HepG2 (cell line): ENCODE results near the gene NDUFB4. TPM values are rescaled to one million over a fixed set of nuclear protein-coding genes. Genes with fewer than 3 reads are reported as not detected.

Experiments
- ARID5B ChIP-seq: IDR thresholded peaks from 2 replicates; pipeline ENCODE4 v1.4.0; 2020; ENCODE audit warnings: mild to moderate bottlenecking, missing genetic modification reagents
- CBX2 ChIP-seq, 2 experiments: fragments of 200-600 bp in 1 of 2; sonication (generic); formaldehyde crosslinking in 1 of 2; IDR thresholded peaks; 2 replicates each; pipeline versions ENCODE4 v1.7.0 to v1.8.1; 2018 to 2022; ENCODE audit warnings: low read depth in 2 of 2, low read length in 1 of 2, mild to moderate bottlenecking in 1 of 2, missing genetic modification reagents in 1 of 2
- EHMT2 ChIP-seq: fragments of 200-600 bp; sonication (generic); IDR thresholded peaks from 2 replicates; pipeline ENCODE4 v1.7.0; 2017; ENCODE audit warnings: antibody characterized with exemption, low read depth, low read length, borderline replicate concordance
- HDAC1 ChIP-seq: sonication (generic); formaldehyde crosslinking; IDR thresholded peaks from 2 replicates; pipeline ENCODE4 v1.5.1; 2020; ENCODE audit warnings: mild to moderate bottlenecking, missing genetic modification reagents
- MIER2 ChIP-seq: IDR thresholded peaks from 2 replicates; pipeline ENCODE4 v1.6.1; 2016; ENCODE audit warnings: missing biosample characterization, missing genetic modification reagents
- RXRA ChIP-seq: sonication (generic); formaldehyde crosslinking; IDR thresholded peaks from 2 replicates; pipeline ENCODE4 v1.5.1; 2020; ENCODE audit warnings: missing genetic modification reagents
- SMAD3 ChIP-seq: sonication (generic); formaldehyde crosslinking; IDR thresholded peaks from 2 replicates; pipeline ENCODE4 v1.4.0; 2020; ENCODE audit warnings: missing genetic modification reagents
- ZBTB4 ChIP-seq: sonication (generic); formaldehyde crosslinking; IDR thresholded peaks from 2 replicates; pipeline ENCODE4 v1.4.0; 2020; ENCODE audit warnings: missing genetic modification reagents, mild to moderate bottlenecking, borderline replicate concordance
- ZMYM4 ChIP-seq: sonication (generic); formaldehyde crosslinking; IDR thresholded peaks from 2 replicates; pipeline ENCODE4 v1.8.1; 2023; ENCODE audit warnings: mild to moderate bottlenecking, missing genetic modification reagents
- ZNF136 ChIP-seq: sonication (generic); formaldehyde crosslinking; IDR thresholded peaks from 2 replicates; pipeline ENCODE4 v1.8.1; 2022; ENCODE audit warnings: low read depth, mild to moderate bottlenecking, moderate library complexity, missing genetic modification reagents
- ZNF407 ChIP-seq: sonication (generic); formaldehyde crosslinking; IDR thresholded peaks from one replicate; pipeline ENCODE4 v1.5.1; 2020; ENCODE audit warnings: mild to moderate bottlenecking, missing genetic modification reagents; ENCODE audit errors: not compliant biosample characterization
- ZNF878 ChIP-seq: sonication (generic); formaldehyde crosslinking; IDR thresholded peaks from 2 replicates; pipeline ENCODE4 v1.8.1; 2023; ENCODE audit warnings: mild to moderate bottlenecking, missing genetic modification reagents, moderate library complexity
- polyA plus RNA-seq, 8 experiments: library from polyadenylated mRNA; depleted of rRNA in 3 of 8; stranded (reverse) in 7 of 8; unstranded in 1 of 8; fragments of >200 nt; fragmentation: Illumina TruSeq in 4 of 8; extraction: Trizol in 4 of 8; gene quantifications; 2 replicates each; pipeline versions ENCODE4 v1.2.1 to v1.2.3, GENCODE V29; 2011 to 2016; ENCODE audit warnings: low read depth in 4 of 8, missing spikeins in 1 of 8, mixed read lengths in 1 of 8; ENCODE audit not compliant: insufficient read depth in 1 of 8
- total RNA-seq, 5 experiments: library from RNA; depleted of rRNA; stranded (reverse); fragments of >200 nt; fragmentation: Illumina TruSeq; extraction: Trizol; gene quantifications; 2 replicates each; pipeline ENCODE4 v1.2.3, GENCODE V29; 2016; ENCODE audit warnings: low read depth in 1 of 5

NDUFB4 gene
- total and polyA plus RNA-seq, 2 of the 13 experiments (the other 11 are each of a cell fraction or from before 2014, with no cell fraction given) = 115 to 116 TPM

- TF ChIP-seq ZBTB4 (CRISPR knock-in tag) (peak; percentile 18; the same call in 1 of the 2 replicates), ZNF878 (CRISPR knock-in tag) (0 out of 2 replicates have a peak, but pooled peaks have one; percentile 75), ZNF136 (CRISPR knock-in tag) (0 out of 2 replicates have a peak, but pooled peaks have one; percentile 72), CBX2 (IDR thresholded peaks at IDR 0.05; ENCODE audit: low read depth, low read length) (no peak), CBX2 (CRISPR knock-in tag; IDR thresholded peaks at IDR 0.05; ENCODE audit: low read depth) (no peak), ZNF407 (CRISPR knock-in tag) (peak; percentile 66), SMAD3 (CRISPR knock-in tag) (0 out of 2 replicates have a peak, but pooled peaks have one; percentile 45), ARID5B (CRISPR knock-in tag) (peak; percentile 35), ZMYM4 (CRISPR knock-in tag) (peak; percentile 73), MIER2 (CRISPR knock-in tag) (0 out of 2 replicates have a peak, but pooled peaks have one; percentile 7), RXRA (CRISPR knock-in tag) (peak; percentile 55; the same call in 1 of the 2 replicates), HDAC1 (CRISPR knock-in tag) (peak; percentile 28; the same call in 1 of the 2 replicates), EHMT2 (no peak)
Measured at GRCh38 chr3:120596116-120596852, at the start of gene NDUFB4 (continued).
